Progenitor cell of endocrine pancreas (in vitro differentiated cells): Measurements from ENCODE around the gene SEPTIN8. TPM values are rescaled to one million over a fixed set of nuclear protein-coding genes. Genes with fewer than 3 reads are reported as not detected.

ENCODE experiments used
- DNase-seq: peaks from one replicate; pipeline ENCODE4 v3.0.0; 2021; ENCODE audit warnings: low spot score; ENCODE audit not compliant: unreplicated experiment
- H3K27ac Mint-ChIP-seq: 2 replicates; pipeline ENCODE4 v1.8.0; 2021; ENCODE audit warnings: mild to moderate bottlenecking, moderate library complexity, mixed read lengths
- H3K27me3 Mint-ChIP-seq: 2 replicates; pipeline ENCODE4 v1.8.0; 2021; ENCODE audit warnings: mixed read lengths
- H3K36me3 Mint-ChIP-seq: 2 replicates; pipeline ENCODE4 v1.8.0; 2022; ENCODE audit warnings: mixed read lengths; ENCODE audit not compliant: insufficient read depth
- H3K4me1 Mint-ChIP-seq: 2 replicates; pipeline ENCODE4 v1.8.0; 2021; ENCODE audit warnings: low read depth, mixed read lengths
- H3K4me3 Mint-ChIP-seq: 2 replicates; pipeline ENCODE4 v1.8.0; 2021; ENCODE audit warnings: low read depth, mild to moderate bottlenecking, moderate library complexity, mixed read lengths
- H3K9me3 Mint-ChIP-seq: 2 replicates; pipeline ENCODE4 v1.8.0; 2021; ENCODE audit warnings: low read depth, mixed read lengths
- CTCF ChIP-seq: fragments of 200-600 bp; sonication (generic); IDR thresholded peaks from one replicate; pipeline ENCODE4 v1.5.0; 2021; ENCODE audit warnings: antibody characterized with exemption, mild to moderate bottlenecking; ENCODE audit not compliant: unreplicated experiment
- total RNA-seq: library from RNA; stranded (reverse); gene quantifications from 2 replicates; pipeline ENCODE4 v1.2.1, GENCODE V29; 2021

The SEPTIN8 gene
- total RNA-seq, 1 donor from 2014 or later, result 67.2 TPM

- Mint-ChIP-seq H3K9me3 (no peaks in the 10 kb centered on the region), H3K4me1 (no peaks in the 10 kb centered on the region), H3K27me3 (no peaks in the 10 kb centered on the region), H3K27ac (no peak overlapping the region), H3K36me3 (peaks cover 20% of the 10 kb centered on the region), H3K4me3 (no peak overlapping the region)
- DNase-seq, result no peak
- no peak for TF ChIP-seq CTCF
These were observed 51.3 kb downstream of the SEPTIN8 start for GRCh38 chr5:132725745-132726144.

GRCh38 chr5:132718544-132719312, 58.3 kb downstream of the SEPTIN8 start:
- no peak for DNase-seq
- H3K4me3 Mint-ChIP-seq, result no peak overlapping the region
- no peak overlapping the region for H3K27ac Mint-ChIP-seq
- peaks cover 18% of the 10 kb centered on the region for H3K36me3 Mint-ChIP-seq
- no peaks in the 10 kb centered on the region for H3K4me1 Mint-ChIP-seq
- H3K9me3 Mint-ChIP-seq, result no peaks in the 10 kb centered on the region
- H3K27me3 Mint-ChIP-seq, result no peaks in the 10 kb centered on the region
- TF ChIP-seq CTCF, result no peak

GRCh38 chr5:132714456-132715307, 62.4 kb downstream of the SEPTIN8 start:
- DNase-seq, result no peak
- peak; percentile 45 for TF ChIP-seq CTCF

GRCh38 chr5:132708645-132709044, 68.4 kb downstream of the SEPTIN8 start:
- no peak overlapping the region for H3K27ac Mint-ChIP-seq
- no peak overlapping the region for H3K4me3 Mint-ChIP-seq
- no peaks in the 10 kb centered on the region for H3K9me3 Mint-ChIP-seq
- DNase-seq, result no peak
- TF ChIP-seq CTCF, result no peak
- H3K4me1 Mint-ChIP-seq, result no peaks in the 10 kb centered on the region
- H3K36me3 Mint-ChIP-seq, result peaks cover 5% of the 10 kb centered on the region
- no peaks in the 10 kb centered on the region for H3K27me3 Mint-ChIP-seq

More at GRCh38 chr5:132714456-132715307, 62.4 kb downstream of the SEPTIN8 start:
- Mint-ChIP-seq H3K4me3 (no peak overlapping the region), H3K27me3 (no peaks in the 10 kb centered on the region), H3K4me1 (no peaks in the 10 kb centered on the region), H3K9me3 (no peaks in the 10 kb centered on the region), H3K27ac (no peak overlapping the region), H3K36me3 (peaks cover 9% of the 10 kb centered on the region)

- DNase-seq, result no peak
- no peak for TF ChIP-seq CTCF
- Mint-ChIP-seq H3K9me3 (no peaks in the 10 kb centered on the region), H3K4me3 (no peak overlapping the region), H3K27ac (no peak overlapping the region), H3K4me1 (peaks cover 6% of the 10 kb centered on the region), H3K27me3 (no peaks in the 10 kb centered on the region), H3K36me3 (peaks cover 23% of the 10 kb centered on the region)
These were observed 72.2 kb downstream of the SEPTIN8 start for GRCh38 chr5:132704875-132705274.
